Transverse colon (tissue), 4 donors: Measurements from ENCODE around the gene CADM1. TPM values are rescaled to one million over a fixed set of nuclear protein-coding genes. Genes with fewer than 3 reads are reported as not detected.

ENCODE experiments used
- DNase-seq: peaks from one replicate; pipeline ENCODE4 v3.0.0-alpha.2; 2019
- H3K27ac ChIP-seq, 4 donors: fragments of 200-600 bp; sonication (generic); 2 replicates each; pipeline ENCODE4 v1.5.1; 2016 to 2018; ENCODE audit warnings: inconsistent platforms in 4 of 4
- H3K27me3 ChIP-seq: fragments of 200-600 bp; sonication (generic); 2 replicates; pipeline ENCODE4 v1.5.1; 2017; ENCODE audit warnings: inconsistent platforms
- H3K36me3 ChIP-seq, 4 donors: fragments of 200-600 bp; sonication (generic); 2 replicates each; pipeline ENCODE4 v1.5.1; 2017 to 2019; ENCODE audit warnings: inconsistent platforms in 4 of 4
- H3K4me1 ChIP-seq, 4 donors: fragments of 200-600 bp; sonication (generic); 2 replicates each; pipeline ENCODE4 v1.5.1; 2017 to 2020; ENCODE audit warnings: inconsistent platforms in 4 of 4
- H3K4me3 ChIP-seq, 4 donors: fragments of 200-600 bp; sonication (generic); 1 replicate in 1 of 4; 2 replicates in 3 of 4; pipeline versions ENCODE4 v1.5.1 to v1.6.1; 2017 to 2019; ENCODE audit warnings: inconsistent platforms in 4 of 4
- H3K9me3 ChIP-seq, 2 donors: fragments of 200-600 bp; sonication (generic); 2 replicates each; pipeline ENCODE4 v1.5.1; 2017 to 2019; ENCODE audit warnings: inconsistent platforms in 2 of 2
- CTCF ChIP-seq, 5 experiments: fragments of 200-600 bp in 3 of 5; fragments of 450-650 bp in 2 of 5; sonication (generic) in 3 of 5; IDR thresholded peaks; 1 replicate in 2 of 5; 2 replicates in 3 of 5; pipeline ENCODE4 v1.5.1; 2016 to 2017; ENCODE audit warnings: antibody characterized with exemption in 5 of 5, inconsistent platforms in 3 of 5, mild to moderate bottlenecking in 2 of 5, moderate library complexity in 1 of 5
- EP300 ChIP-seq: sonication (generic); formaldehyde crosslinking; IDR thresholded peaks from one replicate; pipeline ENCODE4 v1.6.1; 2017; ENCODE audit warnings: antibody characterized with exemption, low read depth
- POLR2A ChIP-seq: fragments of 450-650 bp; IDR thresholded peaks from one replicate; pipeline ENCODE4 v1.6.1; 2016; ENCODE audit warnings: antibody characterized with exemption, mild to moderate bottlenecking, moderate library complexity
- POLR2AphosphoS5 ChIP-seq, 3 donors: sonication (generic); formaldehyde crosslinking; IDR thresholded peaks; one replicate each; pipeline ENCODE4 v1.6.1; 2016; ENCODE audit warnings: antibody characterized with exemption in 3 of 3
- WGBS, 2 donors: methylation state at CpG; one replicate each; pipeline ENCODE4 v1.1.5; 2018; ENCODE audit warnings: low coverage in 1 of 2; 5-methylcytosine and 5-hydroxymethylcytosine counted together
- in situ Hi-C, 4 donors: fragments of 200-750 bp; cut with MboI; loops; one replicate each; pipeline versions ENCODE4 v1.15.0 to v1.15.1; 2017; ENCODE audit warnings: low sequenced_read_pairs in 3 of 4, low pct_ligation_motif_present in 1 of 4, low pct_unique_long_range_greater_than_20kb in 1 of 4
- intact Hi-C: fragments of 100-400 bp; cut with DNase I; formaldehyde crosslinking; loops from one replicate; pipeline ENCODE4 v1.15.1; 2023; ENCODE audit warnings: low total_unique reads
- total RNA-seq, 4 donors: library from RNA; depleted of rRNA; stranded (reverse); fragments of >200 nt; gene quantifications; one replicate each; pipeline ENCODE4 v1.1.0, GENCODE V29; 2016

CADM1 gene
- total RNA-seq, 4 donors from 2014 or later: 2.8 to 6.4 (median 3.7) TPM

- TF ChIP-seq EP300: no peak
- no peak for TF ChIP-seq POLR2A
- TF ChIP-seq CTCF (IDR thresholded peaks at IDR 0.05): no peak
- TF ChIP-seq POLR2AphosphoS5 (IDR thresholded peaks at IDR 0.05): no peak
- no peak overlapping the region for H3K27ac ChIP-seq
- no peaks in the 10 kb centered on the region for H3K27me3 ChIP-seq
- intact Hi-C loops: loop anchor here (5.0 kb wide), 1 partner anchor 1299 kb away; no protein-coding TSS in a partner anchor
- WGBS, 2 donors: 59 to 64% methylated on average over 1 of the region's 1 CpG
- no peak for DNase-seq
- in situ Hi-C loops: no loop called here
- H3K9me3 ChIP-seq: no peaks in the 10 kb centered on the region
- no peak overlapping the region for H3K4me3 ChIP-seq
- no peaks in the 10 kb centered on the region for H3K36me3 ChIP-seq
- H3K4me1 ChIP-seq: no peaks in the 10 kb centered on the region
Measured at GRCh38 chr11:115207916-115208315, 296.3 kb downstream of the CADM1 start.

GRCh38 chr11:115207166-115207591, 297.0 kb downstream of the CADM1 start:
- no peak for TF ChIP-seq EP300
- no peak for TF ChIP-seq CTCF (IDR thresholded peaks at IDR 0.05)
- no peak for TF ChIP-seq POLR2AphosphoS5 (IDR thresholded peaks at IDR 0.05)
- no peak for TF ChIP-seq POLR2A
- no peaks in the 10 kb centered on the region for H3K27me3 ChIP-seq
- intact Hi-C loops (loop anchor here (5.0 kb wide), 1 partner anchor 1300 kb away; no protein-coding TSS in a partner anchor), in situ Hi-C loops (no loop called here)
- H3K36me3 ChIP-seq: no peaks in the 10 kb centered on the region
- 42 to 45% methylated on average over 4 of the region's 4 CpGs for WGBS, 2 donors
- no peaks in the 10 kb centered on the region for H3K9me3 ChIP-seq
- no peaks in the 10 kb centered on the region for H3K4me1 ChIP-seq
- DNase-seq: no peak
- H3K4me3 ChIP-seq: no peak overlapping the region
- H3K27ac ChIP-seq: no peak overlapping the region

- H3K9me3 ChIP-seq: no peaks in the 10 kb centered on the region
- no peaks in the 10 kb centered on the region for H3K36me3 ChIP-seq
- no peaks in the 10 kb centered on the region for H3K4me1 ChIP-seq
- no peaks in the 10 kb centered on the region for H3K27me3 ChIP-seq
- in situ Hi-C loops (no loop called here), intact Hi-C loops (loop anchor here (5.0 kb wide), 1 partner anchor 1301 kb away; no protein-coding TSS in a partner anchor)
- no peak for DNase-seq
- WGBS, 2 donors: 86 to 87% methylated on average over 5 to 7 of the region's 7 CpGs
- no peak overlapping the region for H3K27ac ChIP-seq
- no peak for TF ChIP-seq CTCF (IDR thresholded peaks at IDR 0.05)
- TF ChIP-seq POLR2AphosphoS5 (IDR thresholded peaks at IDR 0.05): no peak
- no peak for TF ChIP-seq EP300
- no peak for TF ChIP-seq POLR2A
- H3K4me3 ChIP-seq: no peak overlapping the region
Measured at GRCh38 chr11:115206365-115207022, 297.7 kb downstream of the CADM1 start.

- intact Hi-C loops: no loop called here
- TF ChIP-seq EP300 (no peak), CTCF (IDR thresholded peaks at IDR 0.05) (no peak), POLR2A (no peak), POLR2AphosphoS5 (IDR thresholded peaks at IDR 0.05) (no peak)
- Histone ChIP-seq H3K9me3 (no peaks in the 10 kb centered on the region), H3K4me3 (no peak overlapping the region), H3K4me1 (no peaks in the 10 kb centered on the region), H3K36me3 (no peaks in the 10 kb centered on the region), H3K27ac (no peak overlapping the region), H3K27me3 (no peaks in the 10 kb centered on the region)
- in situ Hi-C loops: no loop called here
- no peak for DNase-seq
- WGBS, 2 donors: 59% methylated on average over 2 of the region's 2 CpGs
Measured at GRCh38 chr11:115202900-115203552, 301.2 kb downstream of the CADM1 start.
